Nephron progenitor cell (in vitro differentiated cells): ENCODE data around the gene TEDC1.

Experiments
- DNase-seq: peaks from one replicate; pipeline ENCODE4 v3.0.0; 2021
- H3K27ac Mint-ChIP-seq: 2 replicates; pipeline ENCODE4 v1.8.0; 2021; ENCODE audit warnings: mild to moderate bottlenecking, moderate library complexity, mixed read lengths
- H3K27me3 Mint-ChIP-seq: 2 replicates; pipeline ENCODE4 v1.8.0; 2021; ENCODE audit warnings: mild to moderate bottlenecking, low read depth, mixed read lengths; ENCODE audit not compliant: poor library complexity
- H3K36me3 Mint-ChIP-seq: 2 replicates; pipeline ENCODE4 v1.8.0; 2021; ENCODE audit warnings: low read depth, mixed read lengths
- H3K4me1 Mint-ChIP-seq: 2 replicates; pipeline ENCODE4 v1.8.0; 2021; ENCODE audit warnings: mixed read lengths
- H3K4me3 Mint-ChIP-seq: 2 replicates; pipeline ENCODE4 v1.8.0; 2021; ENCODE audit warnings: mild to moderate bottlenecking, moderate library complexity, mixed read lengths
- H3K9me3 Mint-ChIP-seq: 2 replicates; pipeline ENCODE4 v1.8.0; 2021; ENCODE audit warnings: mild to moderate bottlenecking, moderate library complexity, mixed read lengths
- CTCF ChIP-seq: fragments of 200-600 bp; sonication (generic); IDR thresholded peaks from 2 replicates; pipeline ENCODE4 v1.5.0; 2021; ENCODE audit warnings: antibody characterized with exemption

TEDC1 gene

GRCh38 chr14:105478398-105479251 is 12.4 kb upstream of the TEDC1 start:
- H3K36me3 Mint-ChIP-seq: no peaks in the 10 kb centered on the region
- peaks cover 3% of the 10 kb centered on the region for H3K9me3 Mint-ChIP-seq
- peaks cover 64% of the 10 kb centered on the region for H3K27me3 Mint-ChIP-seq
- no peak overlapping the region for H3K4me3 Mint-ChIP-seq
- no peak for TF ChIP-seq CTCF
- peaks cover 30% of the 10 kb centered on the region for H3K4me1 Mint-ChIP-seq
- peak; percentile 48 for DNase-seq
- H3K27ac Mint-ChIP-seq: no peak overlapping the region

GRCh38 chr14:105479431-105480158 is 11.5 kb upstream of the TEDC1 start:
- no peak for TF ChIP-seq CTCF
- Mint-ChIP-seq H3K27me3 (peaks cover 71% of the 10 kb centered on the region), H3K36me3 (no peaks in the 10 kb centered on the region), H3K9me3 (peaks cover 3% of the 10 kb centered on the region), H3K4me3 (no peak overlapping the region), H3K4me1 (peaks cover 35% of the 10 kb centered on the region), H3K27ac (no peak overlapping the region)
- DNase-seq: no peak

- no peak overlapping the region for H3K4me3 Mint-ChIP-seq
- no peaks in the 10 kb centered on the region for H3K36me3 Mint-ChIP-seq
- no peak for TF ChIP-seq CTCF
- H3K9me3 Mint-ChIP-seq: peaks cover 3% of the 10 kb centered on the region
- DNase-seq: no peak
- peaks cover 77% of the 10 kb centered on the region for H3K27me3 Mint-ChIP-seq
- H3K4me1 Mint-ChIP-seq: peaks cover 36% of the 10 kb centered on the region
- no peak overlapping the region for H3K27ac Mint-ChIP-seq
These were observed 10.8 kb upstream of the TEDC1 start for GRCh38 chr14:105480199-105480746.

GRCh38 chr14:105480807-105481801 is 9.9 kb upstream of the TEDC1 start:
- TF ChIP-seq CTCF: peak; percentile 99
- Mint-ChIP-seq H3K9me3 (peaks cover 3% of the 10 kb centered on the region), H3K4me1 (peaks cover 41% of the 10 kb centered on the region), H3K27me3 (peaks cover 77% of the 10 kb centered on the region), H3K4me3 (peak overlapping the region; percentile 18), H3K27ac (no peak overlapping the region), H3K36me3 (no peaks in the 10 kb centered on the region)
- DNase-seq: peak; percentile 95

- H3K27ac Mint-ChIP-seq: peak overlapping the region; percentile 99
- H3K27me3 Mint-ChIP-seq: peaks cover 84% of the 10 kb centered on the region
- peaks cover 3% of the 10 kb centered on the region for H3K9me3 Mint-ChIP-seq
- H3K4me3 Mint-ChIP-seq: peak overlapping the region; percentile 70
- H3K4me1 Mint-ChIP-seq: peaks cover 40% of the 10 kb centered on the region
- TF ChIP-seq CTCF: no peak
- peak; percentile 78 for DNase-seq
- no peaks in the 10 kb centered on the region for H3K36me3 Mint-ChIP-seq
These were observed 9.1 kb upstream of the TEDC1 start for GRCh38 chr14:105481886-105482457.
